ENCODE data around the gene RECQL5.

DNA sequence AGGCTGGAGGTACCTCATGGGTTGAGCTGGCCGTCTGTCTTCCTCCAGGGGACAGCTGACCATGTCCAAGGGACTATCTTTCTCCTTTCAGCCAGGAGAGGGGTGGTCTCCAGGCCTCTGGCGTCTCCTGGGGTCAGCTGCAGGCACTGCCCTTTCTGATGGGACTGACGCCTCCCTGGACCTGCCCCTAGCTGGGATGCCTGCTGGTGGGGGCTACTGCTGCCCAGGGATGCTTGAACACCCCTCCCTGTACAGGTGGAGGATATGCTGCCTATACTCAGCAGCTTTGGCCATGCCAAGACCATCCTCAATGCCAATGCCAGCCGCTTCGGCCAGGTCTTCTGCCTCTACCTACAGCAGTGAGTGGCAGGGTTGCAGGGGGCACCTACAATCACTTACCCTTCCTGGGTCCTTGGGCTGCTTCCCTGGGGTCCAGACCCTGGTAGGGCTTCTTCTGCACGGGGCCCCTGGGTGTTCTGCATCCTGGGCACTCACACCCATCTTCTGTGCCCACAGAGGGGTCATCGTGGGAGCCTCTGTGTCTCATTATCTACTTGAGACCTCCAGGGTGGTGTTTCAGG, 75.1 kb downstream of the RECQL5 start:
- TF ChIP-seq, protein P1, sequence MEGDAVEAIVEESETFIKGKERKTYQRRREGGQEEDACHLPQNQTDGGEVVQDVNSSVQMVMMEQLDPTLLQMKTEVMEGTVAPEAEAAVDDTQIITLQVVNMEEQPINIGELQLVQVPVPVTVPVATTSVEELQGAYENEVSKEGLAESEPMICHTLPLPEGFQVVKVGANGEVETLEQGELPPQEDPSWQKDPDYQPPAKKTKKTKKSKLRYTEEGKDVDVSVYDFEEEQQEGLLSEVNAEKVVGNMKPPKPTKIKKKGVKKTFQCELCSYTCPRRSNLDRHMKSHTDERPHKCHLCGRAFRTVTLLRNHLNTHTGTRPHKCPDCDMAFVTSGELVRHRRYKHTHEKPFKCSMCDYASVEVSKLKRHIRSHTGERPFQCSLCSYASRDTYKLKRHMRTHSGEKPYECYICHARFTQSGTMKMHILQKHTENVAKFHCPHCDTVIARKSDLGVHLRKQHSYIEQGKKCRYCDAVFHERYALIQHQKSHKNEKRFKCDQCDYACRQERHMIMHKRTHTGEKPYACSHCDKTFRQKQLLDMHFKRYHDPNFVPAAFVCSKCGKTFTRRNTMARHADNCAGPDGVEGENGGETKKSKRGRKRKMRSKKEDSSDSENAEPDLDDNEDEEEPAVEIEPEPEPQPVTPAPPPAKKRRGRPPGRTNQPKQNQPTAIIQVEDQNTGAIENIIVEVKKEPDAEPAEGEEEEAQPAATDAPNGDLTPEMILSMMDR (IDR thresholded peaks at IDR 0.05) = no peak
- TF ChIP-seq POLR2A (IDR thresholded peaks at IDR 0.05) = no peak

All from tibial nerve (tissue), 3 donors.